Large intestine (tissue), 3 donors: ENCODE results near the gene ZDHHC20. TPM values are rescaled to one million over a fixed set of nuclear protein-coding genes. Genes with fewer than 3 reads are reported as not detected.
"Not testable (repeated sequence)": the region's sequence is repeated elsewhere in the genome, so short reads cannot be mapped to it uniquely, and the experiment has no call there.

Source experiments
- DNase-seq, 2 donors: peaks; one replicate each; pipeline versions ENCODE4 v3.0.0 to v3.0.0-alpha.2; 2013
- H3K27ac ChIP-seq: one replicate; pipeline ENCODE4 v1.5.1; 2013; ENCODE audit warnings: low read length
- H3K27me3 ChIP-seq: 2 replicates; pipeline ENCODE4 v1.6.1; 2013; ENCODE audit warnings: low read length; ENCODE audit not compliant: control insufficient read depth, insufficient read depth
- H3K36me3 ChIP-seq: 2 replicates; pipeline ENCODE4 v1.6.1; 2013; ENCODE audit warnings: low read length; ENCODE audit not compliant: control insufficient read depth, insufficient read depth
- H3K4me1 ChIP-seq: one replicate; pipeline ENCODE4 v1.6.1; 2013; ENCODE audit warnings: low read length; ENCODE audit not compliant: control insufficient read depth, insufficient read depth
- H3K4me3 ChIP-seq: one replicate; pipeline ENCODE4 v1.5.1; 2013; ENCODE audit warnings: low read length
- H3K9me3 ChIP-seq: one replicate; pipeline ENCODE4 v1.6.1; 2013; ENCODE audit warnings: mild to moderate bottlenecking, low read depth, low read length, moderate library complexity; ENCODE audit not compliant: control insufficient read depth
- WGBS: methylation state at CpG from one replicate; pipeline ENCODE4 v1.1.5; 2013; ENCODE audit warnings: low lambda C conversion rate; ENCODE audit not compliant: insufficient coverage; 5-methylcytosine and 5-hydroxymethylcytosine counted together
- polyA plus RNA-seq: library from polyadenylated mRNA; unstranded; fragments of 120-200 nt; gene quantifications from one replicate; pipeline ENCODE4 v1.2.1, GENCODE V29; 2013

Gene ZDHHC20
- polyA plus RNA-seq, 1 donor = 60.4 TPM

DNA sequence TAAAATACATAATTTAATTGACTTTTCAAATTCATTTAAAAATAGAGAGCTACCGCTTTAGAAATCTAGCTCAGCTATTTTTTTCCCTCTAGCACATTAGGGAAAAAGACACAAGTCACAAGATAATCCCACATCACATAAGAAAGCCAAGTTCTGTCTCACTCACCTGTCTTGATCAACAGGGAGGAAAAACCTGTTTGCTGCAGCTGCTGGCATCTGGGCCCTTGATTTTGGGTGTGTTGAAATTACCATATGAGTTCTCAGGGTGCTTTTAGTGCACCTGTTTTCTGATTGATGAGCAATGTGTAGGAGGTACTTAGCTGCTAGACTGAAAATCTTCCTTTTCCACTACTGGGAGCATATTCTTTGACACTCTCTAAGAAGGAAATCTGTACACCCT lies 53.8 kb downstream of the ZDHHC20 start:
- Histone ChIP-seq H3K27ac (no peak overlapping the region), H3K36me3 (peaks cover 20% of the 10 kb centered on the region), H3K4me1 (no peaks in the 10 kb centered on the region), H3K4me3 (no peak overlapping the region), H3K27me3 (no peaks in the 10 kb centered on the region), H3K9me3 (no peaks in the 10 kb centered on the region)
- 83% methylated on average over 1 of the region's 1 CpG for WGBS
- no peak for DNase-seq

DNA sequence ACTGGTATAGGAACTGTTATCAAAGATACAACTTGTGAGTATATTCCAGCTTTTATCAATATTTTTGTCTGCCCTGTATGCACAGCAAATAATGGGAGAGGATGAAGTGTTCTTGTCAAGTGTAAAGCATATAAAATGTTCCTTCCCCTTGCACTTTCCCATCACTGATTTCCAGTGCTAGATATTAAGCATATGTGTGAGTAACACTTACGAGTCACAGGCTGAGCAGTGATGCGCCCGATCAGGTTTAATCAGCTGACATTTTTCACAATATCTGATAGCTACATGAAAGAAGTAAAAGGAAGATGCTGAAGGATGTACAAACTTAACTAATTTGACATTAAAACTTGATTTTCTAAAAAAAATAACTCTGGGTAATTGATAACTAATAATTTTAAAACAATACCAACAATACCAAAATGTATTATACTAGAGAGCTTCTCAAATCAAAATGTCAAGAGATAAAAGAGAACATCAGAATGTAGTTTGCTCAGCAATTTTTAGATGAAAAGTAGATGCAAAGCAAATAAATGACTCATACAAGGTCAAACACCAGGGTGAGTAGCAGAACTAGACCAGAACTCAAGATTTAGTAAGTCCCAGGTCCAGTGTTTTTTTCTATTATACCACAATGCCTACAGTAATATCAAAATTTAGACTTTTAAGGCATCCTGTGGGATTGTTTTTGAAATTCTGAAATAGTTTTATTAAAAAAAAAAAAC lies 56.4 kb downstream of the ZDHHC20 start:
- H3K27ac ChIP-seq = no peak overlapping the region
- no peak for DNase-seq
- WGBS = no CpG with 5 or more reads among the region's 3 CpGs

DNA sequence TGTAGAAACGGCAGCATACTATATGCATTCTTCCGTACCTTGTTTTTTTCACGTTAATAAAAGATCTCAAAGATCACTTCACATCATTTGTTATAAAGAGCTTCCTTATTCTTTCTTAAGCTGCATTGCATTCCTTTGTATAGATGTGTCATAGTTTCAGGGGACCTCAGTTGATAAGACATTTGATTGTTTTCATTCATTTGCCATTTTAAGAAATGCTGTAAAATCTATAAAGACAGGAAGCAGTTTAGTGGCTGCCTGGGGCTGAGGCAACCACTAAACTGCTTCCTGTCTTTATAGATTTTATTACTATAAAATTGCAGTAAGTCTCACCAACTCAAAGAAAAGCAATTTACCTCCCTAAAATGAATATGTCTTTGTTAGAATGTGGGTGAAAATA lies 59.4 kb downstream of the ZDHHC20 start:
- Histone ChIP-seq H3K27ac (no peak overlapping the region), H3K4me1 (no peaks in the 10 kb centered on the region), H3K36me3 (peaks cover 23% of the 10 kb centered on the region), H3K9me3 (no peaks in the 10 kb centered on the region), H3K27me3 (no peaks in the 10 kb centered on the region), H3K4me3 (no peak overlapping the region)
- DNase-seq = no peak
- 82% methylated on average over 3 of the region's 3 CpGs for WGBS

More for the DNA sequence above, 56.4 kb downstream of the ZDHHC20 start:
- Histone ChIP-seq H3K36me3 (peaks cover 16% of the 10 kb centered on the region), H3K9me3 (no peaks in the 10 kb centered on the region), H3K4me1 (no peaks in the 10 kb centered on the region), H3K27me3 (no peaks in the 10 kb centered on the region), H3K4me3 (no peak overlapping the region)

DNA sequence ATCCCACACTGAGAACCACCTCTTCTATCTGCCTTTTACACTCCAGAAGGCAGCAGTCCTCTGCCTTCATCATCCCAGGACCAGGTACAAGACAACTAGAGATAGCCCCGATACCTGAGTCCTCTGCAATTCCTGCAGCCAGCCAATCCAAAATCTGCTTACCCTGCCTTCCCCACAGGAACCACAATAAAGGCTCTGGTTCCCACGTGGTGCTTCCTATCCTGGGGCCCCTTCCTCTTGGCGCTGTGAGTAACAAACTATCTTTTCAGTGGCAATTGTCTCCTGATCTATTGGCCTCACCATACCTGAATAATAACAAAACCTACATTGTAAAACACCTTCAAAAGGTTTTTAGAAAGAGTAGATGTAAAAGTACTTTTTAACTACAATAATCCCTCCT lies 63.1 kb downstream of the ZDHHC20 start:
- Histone ChIP-seq H3K4me3 (no peak overlapping the region), H3K9me3 (no peaks in the 10 kb centered on the region), H3K36me3 (peaks cover 23% of the 10 kb centered on the region), H3K4me1 (no peaks in the 10 kb centered on the region), H3K27me3 (no peaks in the 10 kb centered on the region), H3K27ac (no peak overlapping the region)
- WGBS = no CpG with 5 or more reads among the region's 3 CpGs
- DNase-seq = no peak

DNA sequence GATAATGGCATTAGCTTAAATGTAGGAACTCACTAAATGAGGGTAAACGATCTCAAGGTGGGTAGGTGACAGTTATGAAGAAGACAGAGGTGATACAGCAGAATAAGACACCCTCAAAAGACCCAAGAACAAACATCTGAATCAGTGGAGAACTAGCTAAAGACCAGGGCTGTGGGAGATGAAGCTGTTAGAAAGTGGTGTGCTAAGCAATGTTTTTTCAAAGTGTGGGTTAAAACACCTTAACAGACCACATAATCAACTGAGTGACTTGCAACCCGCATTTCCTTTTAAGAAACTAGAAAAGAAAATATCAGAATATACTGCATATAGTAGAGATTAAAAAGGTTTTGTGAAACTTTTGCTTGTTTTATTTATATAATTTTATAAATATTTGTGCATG lies 70.0 kb downstream of the ZDHHC20 start:
- H3K27me3 ChIP-seq = no peaks in the 10 kb centered on the region
- peaks cover 39% of the 10 kb centered on the region for H3K36me3 ChIP-seq
- H3K9me3 ChIP-seq = peaks cover 3% of the 10 kb centered on the region
- no peak overlapping the region for H3K4me3 ChIP-seq
- no peaks in the 10 kb centered on the region for H3K4me1 ChIP-seq
- DNase-seq = no peak
- no CpG with 5 or more reads among the region's 2 CpGs for WGBS
- H3K27ac ChIP-seq = no peak overlapping the region

DNA sequence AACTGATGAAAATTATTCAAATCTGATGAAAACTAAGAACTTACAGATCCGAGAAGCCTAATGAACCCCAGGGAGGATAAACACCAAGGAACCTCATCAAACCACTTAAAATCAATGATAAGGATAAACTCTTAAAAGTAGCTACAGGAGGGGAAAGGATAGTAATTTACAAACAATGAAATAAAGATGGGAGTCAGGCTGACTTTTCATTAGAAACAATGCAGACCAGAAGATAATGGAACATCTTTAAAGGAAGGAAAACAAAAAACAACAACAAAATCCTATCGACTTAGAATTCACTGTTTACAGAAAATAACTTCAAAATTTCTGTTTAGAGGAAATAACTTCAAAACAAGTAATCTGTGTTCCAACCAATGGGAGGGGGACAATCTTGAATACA lies 73.4 kb downstream of the ZDHHC20 start:
- Histone ChIP-seq H3K4me3 (no peak overlapping the region), H3K27me3 (no peaks in the 10 kb centered on the region), H3K36me3 (peaks cover 43% of the 10 kb centered on the region), H3K4me1 (no peaks in the 10 kb centered on the region), H3K9me3 (peaks cover 3% of the 10 kb centered on the region), H3K27ac (no peak overlapping the region)
- no peak for DNase-seq
- WGBS = 82% methylated on average over 2 of the region's 2 CpGs

DNA sequence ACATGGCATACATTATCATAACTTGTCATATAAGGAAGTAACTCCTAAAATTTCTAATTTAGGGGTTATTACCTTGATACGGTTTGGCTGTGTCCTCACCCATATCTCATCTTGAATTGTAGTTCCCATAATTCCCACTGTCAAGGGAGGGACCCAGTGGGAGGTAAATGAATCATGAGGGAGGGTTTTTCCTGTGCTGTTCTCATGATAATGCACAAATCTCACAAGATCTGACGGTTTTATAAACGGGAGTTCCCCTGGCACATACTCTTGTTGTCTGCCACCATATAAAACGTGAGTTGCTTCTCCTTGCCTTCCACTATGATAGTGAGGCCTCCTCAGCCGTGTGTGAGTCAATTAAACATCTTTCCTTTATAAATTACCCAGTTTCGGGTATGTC lies 76.0 kb downstream of the ZDHHC20 start:
- H3K27me3 ChIP-seq = no peaks in the 10 kb centered on the region
- no peak overlapping the region for H3K4me3 ChIP-seq
- no CpG with 5 or more reads among the region's 6 CpGs for WGBS
- H3K27ac ChIP-seq = no peak overlapping the region
- peaks cover 3% of the 10 kb centered on the region for H3K9me3 ChIP-seq
- DNase-seq = no peak
- peaks cover 39% of the 10 kb centered on the region for H3K36me3 ChIP-seq
- H3K4me1 ChIP-seq = no peaks in the 10 kb centered on the region

DNA sequence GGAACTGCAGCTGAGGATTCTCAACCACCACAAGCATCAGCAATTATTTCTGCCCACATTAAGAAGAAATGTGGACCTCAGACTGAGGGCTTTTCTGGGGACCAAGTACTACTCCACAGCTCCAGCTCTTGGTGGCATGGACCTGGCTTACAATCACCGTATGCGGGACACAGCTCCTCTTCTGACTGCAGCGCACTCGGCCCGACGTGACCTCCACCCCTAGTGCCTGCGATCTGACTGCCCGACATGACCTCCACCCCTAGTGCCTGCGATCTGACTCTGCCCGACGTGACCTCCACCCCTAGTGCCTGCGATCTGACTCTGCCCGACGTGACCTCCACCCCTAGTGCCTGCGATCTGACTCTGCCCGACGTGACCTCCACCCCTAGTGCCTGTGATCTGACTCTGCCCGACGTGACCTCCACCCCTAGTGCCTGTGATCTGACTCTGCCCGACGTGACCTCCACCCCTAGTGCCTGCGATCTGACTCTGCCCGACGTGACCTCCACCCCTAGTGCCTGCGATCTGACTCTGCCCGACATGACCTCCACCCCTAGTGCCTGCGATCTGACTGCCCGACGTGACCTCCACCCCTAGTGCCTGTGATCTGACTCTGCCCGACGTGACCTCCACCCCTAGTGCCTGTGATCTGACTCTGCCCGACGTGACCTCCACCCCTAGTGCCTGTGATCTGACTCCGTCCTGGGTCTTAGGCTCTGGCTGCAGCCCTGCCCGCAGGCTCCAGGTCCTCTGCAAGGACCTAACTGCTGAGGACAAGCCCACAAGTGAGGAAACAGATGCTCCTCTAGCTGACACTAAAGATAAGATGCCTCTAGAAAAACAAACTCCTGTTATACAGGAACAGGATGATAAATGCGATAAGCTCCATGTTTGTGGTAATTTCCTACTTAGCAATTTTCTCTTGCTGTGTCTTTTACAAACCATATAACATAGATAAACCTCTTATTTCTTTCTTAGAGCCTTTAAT lies 81.8 kb downstream of the ZDHHC20 start:
- not testable (repeated sequence) for H3K4me1 ChIP-seq, DNase-seq, H3K27ac ChIP-seq, H3K27me3 ChIP-seq, H3K4me3 ChIP-seq, H3K9me3 ChIP-seq
- 90% methylated on average over 2 of the region's 36 CpGs for WGBS
- peaks cover 37% of the 10 kb centered on the region for H3K36me3 ChIP-seq

DNA sequence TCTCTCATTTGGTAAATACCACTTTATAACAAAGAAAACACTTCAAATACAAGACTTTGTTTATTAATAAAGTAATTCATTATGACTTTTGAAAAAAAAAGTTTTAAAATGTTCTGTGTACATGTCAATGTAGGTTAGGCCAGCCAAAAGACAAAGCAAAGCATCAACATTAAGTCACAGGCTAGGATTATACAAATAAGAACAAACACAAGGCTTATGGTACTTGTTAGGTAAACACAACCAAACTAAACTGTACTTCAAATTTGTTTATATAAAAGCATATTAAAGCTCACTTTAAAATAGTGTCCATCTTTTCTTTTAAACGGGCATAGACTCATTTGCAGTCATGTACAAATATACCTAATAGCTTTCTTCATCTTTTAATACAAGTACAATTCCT lies 86.6 kb downstream of the ZDHHC20 start:
- no peaks in the 10 kb centered on the region for H3K27me3 ChIP-seq
- no peaks in the 10 kb centered on the region for H3K9me3 ChIP-seq
- H3K4me1 ChIP-seq = no peaks in the 10 kb centered on the region
- peaks cover 12% of the 10 kb centered on the region for H3K36me3 ChIP-seq
- no peak overlapping the region for H3K4me3 ChIP-seq
- no peak for DNase-seq
- WGBS = no CpG with 5 or more reads among the region's 1 CpG
- H3K27ac ChIP-seq = no peak overlapping the region

DNA sequence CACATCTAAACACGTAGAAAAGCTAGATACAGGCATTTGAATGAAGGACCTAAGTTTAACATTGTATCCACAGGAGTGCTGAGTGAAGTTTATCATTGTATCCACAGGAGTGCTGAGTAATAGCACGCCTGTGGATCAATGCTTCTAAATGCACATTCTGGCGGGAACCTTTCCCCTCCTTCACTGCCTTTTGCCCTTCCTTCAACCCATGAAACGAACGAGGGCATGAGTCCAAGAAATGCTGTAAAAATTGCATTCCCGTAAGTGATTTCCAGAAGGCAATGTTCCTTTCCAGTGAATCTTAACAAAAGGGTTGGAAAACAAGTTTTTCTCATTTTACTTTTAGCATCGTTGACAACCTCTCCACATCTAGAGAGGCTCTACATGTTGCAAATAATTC lies 88.1 kb downstream of the ZDHHC20 start:
- no peaks in the 10 kb centered on the region for H3K9me3 ChIP-seq
- H3K36me3 ChIP-seq = peaks cover 10% of the 10 kb centered on the region
- H3K27ac ChIP-seq = no peak overlapping the region
- H3K4me1 ChIP-seq = no peaks in the 10 kb centered on the region
- no peak overlapping the region for H3K4me3 ChIP-seq
- WGBS = 100% methylated on average over 1 of the region's 7 CpGs
- H3K27me3 ChIP-seq = no peaks in the 10 kb centered on the region
- DNase-seq = no peak
